ENCODE measurements around the gene SMYD3. TPM values are rescaled to one million over a fixed set of nuclear protein-coding genes. Genes with fewer than 3 reads are reported as not detected.
A peak's percentile ranks its signal among the peaks of the same experiment; 100 is the strongest.

The SMYD3 gene
- total and polyA plus RNA-seq, 2 of the 13 experiments (the other 11 are each of a cell fraction or from before 2014, with no cell fraction given): 27.7 to 35.8 TPM

DNA sequence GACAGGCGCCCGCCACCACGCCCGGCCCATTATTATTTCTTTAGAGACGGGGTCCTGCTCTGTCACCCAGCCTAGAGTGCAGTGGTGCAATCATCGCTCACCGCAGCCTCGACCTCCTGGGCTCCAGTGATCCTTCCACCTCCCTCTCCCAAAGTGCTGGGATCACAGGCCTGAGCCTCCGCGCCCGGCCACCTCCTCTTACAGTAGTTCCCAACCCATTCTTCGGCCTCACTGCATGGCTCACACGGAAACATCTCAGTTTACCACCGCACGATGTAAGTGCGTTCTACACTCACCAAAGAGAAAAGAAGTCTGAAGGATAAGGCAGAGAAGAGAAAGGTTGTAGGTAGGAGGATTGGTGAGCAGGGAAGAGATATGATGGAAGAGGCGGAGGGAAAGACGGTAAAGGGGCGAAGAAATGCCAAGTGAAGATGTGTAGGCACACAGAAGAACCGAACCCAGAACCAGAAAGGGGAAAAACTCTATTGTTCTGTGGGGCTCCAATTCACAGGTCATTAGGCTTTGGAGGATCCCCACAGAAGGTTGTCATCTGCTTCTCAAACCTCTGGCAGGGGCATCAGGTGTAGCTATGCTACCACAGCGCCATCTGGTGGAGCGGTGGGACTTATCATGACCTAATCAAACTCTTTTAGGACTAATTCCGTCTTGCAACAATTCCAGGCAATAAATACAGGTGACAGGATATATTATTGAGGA is 504.2 kb downstream of the SMYD3 start (continued):
- TF ChIP-seq, protein P1, sequence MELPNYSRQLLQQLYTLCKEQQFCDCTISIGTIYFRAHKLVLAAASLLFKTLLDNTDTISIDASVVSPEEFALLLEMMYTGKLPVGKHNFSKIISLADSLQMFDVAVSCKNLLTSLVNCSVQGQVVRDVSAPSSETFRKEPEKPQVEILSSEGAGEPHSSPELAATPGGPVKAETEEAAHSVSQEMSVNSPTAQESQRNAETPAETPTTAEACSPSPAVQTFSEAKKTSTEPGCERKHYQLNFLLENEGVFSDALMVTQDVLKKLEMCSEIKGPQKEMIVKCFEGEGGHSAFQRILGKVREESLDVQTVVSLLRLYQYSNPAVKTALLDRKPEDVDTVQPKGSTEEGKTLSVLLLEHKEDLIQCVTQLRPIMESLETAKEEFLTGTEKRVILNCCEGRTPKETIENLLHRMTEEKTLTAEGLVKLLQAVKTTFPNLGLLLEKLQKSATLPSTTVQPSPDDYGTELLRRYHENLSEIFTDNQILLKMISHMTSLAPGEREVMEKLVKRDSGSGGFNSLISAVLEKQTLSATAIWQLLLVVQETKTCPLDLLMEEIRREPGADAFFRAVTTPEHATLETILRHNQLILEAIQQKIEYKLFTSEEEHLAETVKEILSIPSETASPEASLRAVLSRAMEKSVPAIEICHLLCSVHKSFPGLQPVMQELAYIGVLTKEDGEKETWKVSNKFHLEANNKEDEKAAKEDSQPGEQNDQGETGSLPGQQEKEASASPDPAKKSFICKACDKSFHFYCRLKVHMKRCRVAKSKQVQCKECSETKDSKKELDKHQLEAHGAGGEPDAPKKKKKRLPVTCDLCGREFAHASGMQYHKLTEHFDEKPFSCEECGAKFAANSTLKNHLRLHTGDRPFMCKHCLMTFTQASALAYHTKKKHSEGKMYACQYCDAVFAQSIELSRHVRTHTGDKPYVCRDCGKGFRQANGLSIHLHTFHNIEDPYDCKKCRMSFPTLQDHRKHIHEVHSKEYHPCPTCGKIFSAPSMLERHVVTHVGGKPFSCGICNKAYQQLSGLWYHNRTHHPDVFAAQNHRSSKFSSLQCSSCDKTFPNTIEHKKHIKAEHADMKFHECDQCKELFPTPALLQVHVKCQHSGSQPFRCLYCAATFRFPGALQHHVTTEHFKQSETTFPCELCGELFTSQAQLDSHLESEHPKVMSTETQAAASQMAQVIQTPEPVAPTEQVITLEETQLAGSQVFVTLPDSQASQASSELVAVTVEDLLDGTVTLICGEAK (IDR thresholded peaks at IDR 0.05): no peak
- TF ChIP-seq, protein P1 (CRISPR knock-in tag; IDR thresholded peaks at IDR 0.05): no peak
- TF ChIP-seq MIER2 (CRISPR knock-in tag; IDR thresholded peaks at IDR 0.05) (no peak), NFE2L2 (IDR thresholded peaks at IDR 0.05; ENCODE audit: low read length) (peak; percentile 13; the same call in 1 of the 2 replicates), ZBTB7A (CRISPR knock-in tag; IDR thresholded peaks at IDR 0.05) (no peak), CTCF (CRISPR knock-in tag; IDR thresholded peaks at IDR 0.05) (peak; percentile 91), AFF4 (CRISPR knock-in tag; IDR thresholded peaks at IDR 0.05) (no peak), CREM (IDR thresholded peaks at IDR 0.05) (no peak), CREM (CRISPR knock-in tag; IDR thresholded peaks at IDR 0.05) (no peak), ZUFSP (CRISPR knock-in tag; IDR thresholded peaks at IDR 0.05; ENCODE audit: borderline replicate concordance) (no peak), ZNF382 (CRISPR knock-in tag; IDR thresholded peaks at IDR 0.05; ENCODE audit: borderline replicate concordance) (no peak)
- TF ChIP-seq, protein P2, sequence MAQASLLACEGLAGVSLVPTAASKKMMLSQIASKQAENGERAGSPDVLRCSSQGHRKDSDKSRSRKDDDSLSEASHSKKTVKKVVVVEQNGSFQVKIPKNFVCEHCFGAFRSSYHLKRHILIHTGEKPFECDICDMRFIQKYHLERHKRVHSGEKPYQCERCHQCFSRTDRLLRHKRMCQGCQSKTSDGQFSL (CRISPR knock-in tag; IDR thresholded peaks at IDR 0.05): no peak
